Measurements from ENCODE around the gene ZNF195. TPM values are rescaled to one million over a fixed set of nuclear protein-coding genes. Genes with fewer than 3 reads are reported as not detected.
"Not testable (repeated sequence)": the region's sequence is repeated elsewhere in the genome, so short reads cannot be mapped to it uniquely, and the experiment has no call there.

Gene ZNF195
- total RNA-seq, 1 experiment from 2014 or later, result 29.2 TPM

- DNase-seq (ENCODE audit: low read depth), result no peak
These were observed 25.9 kb downstream of the ZNF195 start for GRCh38 chr11:3353066-3353465.

DNA sequence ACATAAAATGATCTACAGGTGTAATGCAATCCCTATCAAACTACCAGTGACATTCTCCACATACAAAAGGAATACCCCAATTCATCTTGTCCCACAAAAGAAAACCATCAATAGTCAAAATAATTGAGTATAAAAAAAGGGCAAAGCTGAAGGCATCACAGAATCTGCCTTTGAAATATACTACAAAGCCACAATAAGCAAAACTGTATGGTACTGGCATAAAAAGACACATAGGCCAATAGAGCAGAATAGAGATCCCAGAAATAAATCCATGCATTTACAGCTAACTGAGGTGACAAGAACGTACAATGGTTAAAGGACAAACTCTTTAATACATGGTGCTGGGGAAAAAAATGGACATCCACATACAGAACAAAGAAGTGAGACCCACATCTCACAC is 31.8 kb downstream of the ZNF195 start:
- no peak for DNase-seq (ENCODE audit: low read depth)

DNA sequence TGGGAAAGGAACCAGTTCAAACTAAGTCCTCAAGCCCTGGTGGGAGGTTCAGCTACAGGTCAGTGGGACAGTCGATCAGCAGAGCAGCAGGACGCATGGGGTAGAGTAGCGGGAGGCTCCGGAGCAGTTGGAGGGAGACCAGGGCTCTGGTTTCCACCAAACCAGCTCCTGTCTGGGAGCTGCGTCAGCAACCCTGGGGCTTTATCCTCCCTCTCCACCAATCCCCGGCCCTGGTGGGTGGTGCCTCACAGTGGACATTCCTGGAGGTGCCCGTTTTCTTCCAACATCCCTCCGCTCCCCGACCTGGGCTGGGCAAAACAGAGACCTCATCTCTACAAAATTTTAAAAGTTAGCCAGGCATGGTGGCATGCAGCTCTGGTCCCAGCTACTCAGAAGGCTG is 32.4 kb downstream of the ZNF195 start:
- no peak for DNase-seq (ENCODE audit: low read depth)

DNA sequence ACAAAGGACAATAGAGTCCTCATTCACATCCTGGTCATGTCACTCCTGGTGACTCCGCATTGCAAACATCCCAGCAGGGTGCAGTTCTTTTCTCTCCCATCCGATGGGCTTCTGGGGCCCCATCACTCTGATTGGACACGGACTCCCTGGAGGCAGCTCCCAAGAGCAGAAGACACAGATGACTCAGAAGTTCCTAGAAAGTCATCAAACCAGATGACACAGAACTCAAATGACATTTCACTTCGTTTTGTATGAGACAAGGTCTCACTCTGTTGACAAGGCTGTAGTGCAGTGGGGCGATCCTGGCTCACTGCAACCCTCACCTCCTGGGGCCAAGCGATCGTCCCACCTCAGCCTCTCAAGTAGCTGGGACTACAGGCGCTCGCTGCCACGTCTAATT is 33.2 kb downstream of the ZNF195 start:
- no peak for DNase-seq (ENCODE audit: low read depth)

DNA sequence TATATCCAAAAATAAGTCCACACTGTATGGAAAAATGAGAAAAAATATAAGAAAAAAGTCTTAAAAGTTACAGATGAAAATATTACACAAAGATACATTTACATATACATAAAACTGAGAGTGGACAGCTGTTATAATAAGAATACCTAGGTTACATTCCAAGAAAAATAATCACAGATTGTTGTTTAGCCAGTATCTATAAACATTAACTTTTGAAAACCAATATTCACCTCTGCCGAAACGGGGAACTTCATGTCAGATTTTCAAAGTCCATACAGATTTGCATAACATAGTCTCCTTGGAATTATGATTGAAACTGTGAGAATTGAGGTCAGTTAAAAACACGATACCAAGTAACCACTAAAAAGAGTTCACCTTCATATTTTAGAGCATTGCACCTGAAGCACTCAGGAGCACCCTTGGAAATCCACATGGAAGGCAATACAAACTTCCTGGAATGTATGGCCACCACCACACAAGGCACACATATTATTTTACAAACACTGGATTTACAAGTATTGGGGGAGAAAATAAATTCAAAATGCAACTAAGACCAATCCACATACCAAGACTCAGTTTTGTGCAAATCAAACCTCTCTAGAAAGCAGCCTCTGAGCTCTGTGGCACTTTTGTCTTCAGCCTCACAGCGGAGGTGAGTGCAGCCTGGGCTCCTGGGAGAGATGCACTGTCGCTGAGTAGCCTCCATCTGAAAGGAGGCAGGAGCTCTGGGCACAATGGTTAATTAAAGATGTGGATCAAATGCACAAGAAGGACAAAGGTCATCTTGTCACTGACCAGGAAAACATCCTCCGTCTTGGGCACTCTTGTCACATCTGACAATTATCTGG is 34.4 kb downstream of the ZNF195 start:
- no peak for DNase-seq (ENCODE audit: low read depth)

DNA sequence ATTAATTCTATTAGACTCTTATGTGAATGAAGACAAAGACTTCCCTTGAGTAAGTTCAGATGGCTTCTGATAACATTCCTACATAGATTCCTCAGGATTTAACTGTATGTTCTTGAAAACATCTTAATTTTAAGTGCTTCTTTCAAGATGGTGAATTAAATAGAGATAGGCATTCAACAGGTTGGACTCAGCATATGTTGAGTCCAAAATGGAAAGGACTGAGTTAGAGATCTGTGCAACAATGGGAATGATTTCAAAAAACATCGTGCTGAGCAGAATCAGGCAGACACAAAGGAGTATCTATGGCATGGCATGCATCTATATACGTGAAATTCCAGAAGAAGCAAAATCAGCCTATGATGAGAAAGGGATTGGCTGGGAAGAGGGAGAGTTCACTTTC is 36.2 kb downstream of the ZNF195 start:
- DNase-seq (ENCODE audit: low read depth), result no peak

DNA sequence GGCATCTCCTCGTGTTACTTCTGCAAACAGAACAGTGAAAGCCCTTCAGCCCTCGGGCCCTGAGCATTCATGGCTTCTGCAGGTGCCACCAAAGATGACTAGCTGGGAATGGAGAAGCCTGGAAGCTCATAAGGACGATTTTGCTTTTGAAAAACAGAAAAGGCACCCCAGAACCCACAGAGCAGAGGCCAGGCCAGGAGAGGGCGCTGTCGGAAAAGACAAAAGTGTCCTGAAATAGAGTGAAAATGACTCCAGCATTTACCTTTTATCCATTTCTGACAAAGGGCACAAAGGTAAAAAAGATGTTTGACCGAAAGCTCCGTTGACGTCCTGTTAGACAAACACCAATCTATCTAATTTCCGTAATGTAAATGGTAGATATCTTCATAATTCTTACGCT is 37.6 kb downstream of the ZNF195 start:
- DNase-seq (ENCODE audit: low read depth), result peak; percentile 11

DNA sequence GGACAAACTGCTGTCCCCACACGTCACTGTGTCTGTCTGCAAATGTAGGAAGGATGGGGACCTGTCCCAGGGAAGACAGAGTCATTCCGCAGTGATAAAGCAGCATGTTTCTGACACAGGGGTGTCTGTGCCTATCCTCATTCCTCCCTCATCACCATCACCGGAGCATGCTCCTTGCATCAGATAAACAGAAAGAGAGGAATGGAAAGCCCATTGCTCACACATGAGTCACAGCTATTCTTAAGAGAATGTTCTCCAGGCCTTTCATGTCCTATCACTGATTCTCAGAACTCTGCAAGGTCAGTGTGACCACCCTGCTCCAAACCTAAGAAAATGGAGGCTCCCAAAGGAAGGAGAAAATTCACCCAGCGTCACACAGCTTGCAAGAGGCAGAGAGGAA is 38.9 kb downstream of the ZNF195 start:
- peak; percentile 58 for DNase-seq (ENCODE audit: low read depth)

DNA sequence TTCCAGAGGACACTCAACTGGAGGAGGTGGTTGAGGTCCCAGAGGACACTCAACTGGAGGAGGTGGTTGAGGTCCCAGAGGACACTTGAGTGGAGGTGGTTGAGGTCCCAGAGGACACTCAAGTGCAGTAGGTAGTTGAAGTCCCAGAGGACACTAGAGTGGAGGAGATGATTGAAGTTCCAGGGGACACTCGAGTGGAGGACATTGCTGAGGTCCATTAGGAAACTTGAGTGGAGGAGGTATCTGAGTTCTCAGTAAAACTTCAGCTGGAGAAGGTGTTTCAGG is 39.7 kb downstream of the ZNF195 start:
- DNase-seq (ENCODE audit: low read depth), result no peak

DNA sequence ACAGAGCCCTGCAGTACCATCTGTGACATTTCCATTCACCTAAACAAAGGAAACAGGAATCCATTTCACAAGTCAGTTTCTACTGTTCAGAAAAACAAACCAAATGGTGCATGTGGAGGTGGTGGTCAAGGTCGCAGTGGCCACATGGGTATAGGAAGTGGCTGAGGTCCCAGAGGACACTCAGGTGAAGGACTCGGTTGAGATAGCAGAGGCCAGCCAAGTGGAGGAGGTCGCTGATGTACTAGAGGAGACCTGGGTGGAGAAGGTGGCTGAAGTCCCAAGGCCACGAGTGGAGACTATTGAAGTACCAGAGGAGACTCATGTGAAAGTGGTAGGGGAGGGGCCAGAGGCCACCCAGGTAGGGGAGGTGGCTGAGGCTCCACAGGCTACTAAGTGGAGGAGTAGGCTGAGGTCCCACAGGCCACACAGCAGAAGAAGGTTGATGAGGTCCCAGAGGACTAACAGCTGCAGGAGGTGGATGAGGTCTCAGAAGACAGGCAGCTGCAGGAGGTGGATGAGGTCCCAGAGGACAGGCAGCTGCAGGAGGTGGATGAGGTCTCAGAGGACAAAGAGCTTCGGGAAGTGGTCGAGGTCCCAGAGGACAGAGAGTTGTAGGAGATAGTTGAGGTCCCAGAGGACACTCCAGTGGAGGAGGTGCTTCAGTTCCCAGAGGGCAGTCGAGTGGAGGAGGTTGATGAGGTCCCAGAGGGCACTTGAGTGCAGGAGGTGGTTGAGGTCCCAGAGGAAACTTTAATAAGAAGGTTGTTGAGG is 40.2 kb downstream of the ZNF195 start:
- no peak for DNase-seq (ENCODE audit: low read depth)

- not testable (repeated sequence) for DNase-seq (ENCODE audit: low read depth)
These were observed 42.5 kb downstream of the ZNF195 start for GRCh38 chr11:3336420-3336819.

- not testable (repeated sequence) for DNase-seq (ENCODE audit: low read depth)
These were observed 45.8 kb downstream of the ZNF195 start for GRCh38 chr11:3333157-3333556.

DNA sequence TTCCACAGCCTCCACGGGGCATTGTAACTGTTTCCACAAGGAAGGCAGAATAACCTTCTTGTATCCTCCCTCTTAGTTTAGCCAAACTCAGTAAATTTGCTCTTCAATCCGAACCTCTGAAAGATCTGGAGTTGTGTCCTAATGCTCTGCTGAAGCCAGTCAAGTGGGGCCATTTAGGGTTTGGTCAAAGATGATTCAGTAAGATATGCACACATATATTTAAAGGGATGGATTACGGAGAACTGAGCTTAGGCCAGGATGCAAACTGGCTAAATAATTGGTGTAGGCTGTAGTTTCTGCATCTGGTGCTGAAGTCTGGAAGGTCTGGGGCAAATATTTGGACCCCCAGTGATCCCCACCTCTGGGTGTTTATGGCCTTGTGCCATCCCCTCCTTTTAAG is 47.9 kb downstream of the ZNF195 start:
- not testable (repeated sequence) for DNase-seq (ENCODE audit: low read depth)

DNA sequence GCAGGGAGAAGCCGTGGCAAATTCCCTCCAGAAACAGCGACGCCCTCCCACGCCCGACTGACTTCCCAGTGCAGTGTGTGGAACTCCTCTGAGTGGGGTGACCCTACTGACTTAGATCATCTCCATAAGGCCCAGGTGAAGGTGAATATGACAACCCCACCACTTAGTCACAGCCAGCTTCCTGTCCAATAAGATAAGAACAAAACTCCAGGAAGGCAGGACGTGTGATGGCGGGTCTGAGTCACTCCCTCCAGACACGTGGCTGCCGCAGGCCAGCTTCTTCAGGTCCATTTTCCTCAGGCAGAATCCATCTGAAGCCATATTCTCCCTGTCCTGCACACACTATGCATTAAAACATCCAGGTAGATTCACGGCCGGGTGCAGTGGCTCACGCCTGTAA is 48.9 kb downstream of the ZNF195 start:
- DNase-seq (ENCODE audit: low read depth), result not testable (repeated sequence)

GRCh38 chr11:3328503-3328902 is 50.4 kb downstream of the ZNF195 start:
- not testable (repeated sequence) for DNase-seq (ENCODE audit: low read depth)

DNA sequence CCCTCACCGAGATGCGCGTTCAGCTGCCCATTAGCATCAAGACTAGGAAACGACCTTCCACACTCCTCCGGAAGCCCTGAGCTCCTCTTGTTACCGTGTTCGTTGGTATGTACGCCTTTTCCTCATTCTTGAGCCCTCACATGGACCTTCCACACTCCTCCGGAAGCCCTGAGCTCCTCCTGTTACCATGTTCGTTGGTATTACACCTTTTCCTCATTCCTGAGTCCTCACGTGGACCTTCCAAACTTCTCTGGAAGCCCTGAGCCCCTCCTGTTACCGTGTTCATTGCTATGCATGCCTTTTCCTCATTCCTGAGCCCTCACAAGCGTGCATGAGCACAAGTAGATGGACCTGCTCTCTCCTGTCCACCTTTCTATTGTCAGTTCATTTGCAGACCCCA is 52.5 kb downstream of the ZNF195 start:
- not testable (repeated sequence) for DNase-seq (ENCODE audit: low read depth)

- not testable (repeated sequence) for DNase-seq (ENCODE audit: low read depth)
These were observed 54.2 kb downstream of the ZNF195 start for GRCh38 chr11:3324724-3325123.

Other genes with a start within 250 kb of the ZNF195 start
- 24.0 and 25.0 TPM in 2 replicates for gene OSBPL5, start 213.8 kb downstream of the ZNF195 start, total RNA-seq (2014; rRNA removed)
- gene MRGPRG, start 160.3 kb downstream of the ZNF195 start, total RNA-seq (2014; rRNA removed), result not detected in 2 replicates
- gene MRGPRE, start 146.7 kb downstream of the ZNF195 start, total RNA-seq (2014; rRNA removed), result not detected in 2 replicates